ENCODE results near the gene SLC7A1. TPM values are rescaled to one million over a fixed set of nuclear protein-coding genes. Genes with fewer than 3 reads are reported as not detected.

Gene SLC7A1
- total RNA-seq, 3 donors from 2014 or later = 6.6 to 15.4 (median 12.7) TPM

- Histone ChIP-seq H3K4me1 (no peaks in the 10 kb centered on the region), H3K27me3 (no peaks in the 10 kb centered on the region), H3K27ac (no peak overlapping the region), H3K36me3 (no peaks in the 10 kb centered on the region), H3K9me3 (no peaks in the 10 kb centered on the region), H3K4me3 (no peak overlapping the region)
- no peak for DNase-seq (ENCODE audit: low spot score in 2 of 2)
- intact Hi-C loops (cut with DNase I; ENCODE audit: low total_unique reads) = no loop called here
- TF ChIP-seq POLR2AphosphoS5 (IDR thresholded peaks at IDR 0.05) = no peak
- TF ChIP-seq CTCF (IDR thresholded peaks at IDR 0.05) = no peak
- no peak for TF ChIP-seq POLR2A (IDR thresholded peaks at IDR 0.05)
Measured at GRCh38 chr13:29516880-29517279, 78.6 kb downstream of the SLC7A1 start.

GRCh38 chr13:29516012-29516411 lies 79.5 kb downstream of the SLC7A1 start:
- Histone ChIP-seq H3K4me1 (no peaks in the 10 kb centered on the region), H3K9me3 (no peaks in the 10 kb centered on the region), H3K4me3 (no peak overlapping the region), H3K27ac (no peak overlapping the region), H3K36me3 (no peaks in the 10 kb centered on the region), H3K27me3 (no peaks in the 10 kb centered on the region)
- TF ChIP-seq CTCF (IDR thresholded peaks at IDR 0.05) (no peak), POLR2A (IDR thresholded peaks at IDR 0.05) (no peak), POLR2AphosphoS5 (IDR thresholded peaks at IDR 0.05) (no peak)
- intact Hi-C loops (cut with DNase I; ENCODE audit: low total_unique reads) = no loop called here
- no peak for DNase-seq (ENCODE audit: low spot score in 2 of 2)

GRCh38 chr13:29515372-29515771 lies 80.1 kb downstream of the SLC7A1 start:
- DNase-seq (ENCODE audit: low spot score in 2 of 2) = no peak
- no peak overlapping the region for H3K4me3 ChIP-seq
- no peak overlapping the region for H3K27ac ChIP-seq
- no peak for TF ChIP-seq POLR2A (IDR thresholded peaks at IDR 0.05)
- no peak for TF ChIP-seq POLR2AphosphoS5 (IDR thresholded peaks at IDR 0.05)
- no peak for TF ChIP-seq CTCF (IDR thresholded peaks at IDR 0.05)
- H3K9me3 ChIP-seq = no peaks in the 10 kb centered on the region
- no peaks in the 10 kb centered on the region for H3K36me3 ChIP-seq
- no peaks in the 10 kb centered on the region for H3K27me3 ChIP-seq
- no peaks in the 10 kb centered on the region for H3K4me1 ChIP-seq
- intact Hi-C loops (cut with DNase I; ENCODE audit: low total_unique reads) = no loop called here

- Histone ChIP-seq H3K4me1 (no peaks in the 10 kb centered on the region), H3K4me3 (no peak overlapping the region), H3K9me3 (no peaks in the 10 kb centered on the region), H3K27me3 (no peaks in the 10 kb centered on the region), H3K27ac (no peak overlapping the region), H3K36me3 (no peaks in the 10 kb centered on the region)
- no peak for DNase-seq (ENCODE audit: low spot score in 2 of 2)
- TF ChIP-seq POLR2AphosphoS5 (IDR thresholded peaks at IDR 0.05) (no peak), CTCF (IDR thresholded peaks at IDR 0.05) (no peak), POLR2A (IDR thresholded peaks at IDR 0.05) (no peak)
- intact Hi-C loops (cut with DNase I; ENCODE audit: low total_unique reads) = no loop called here
Measured at GRCh38 chr13:29514720-29515310, 80.7 kb downstream of the SLC7A1 start.

- Histone ChIP-seq H3K27ac (no peak overlapping the region), H3K36me3 (no peaks in the 10 kb centered on the region)
Measured at GRCh38 chr13:29513981-29514719, 81.3 kb downstream of the SLC7A1 start.

More at GRCh38 chr13:29513981-29514719, 81.3 kb downstream of the SLC7A1 start:
- H3K27me3 ChIP-seq = no peaks in the 10 kb centered on the region
- DNase-seq (ENCODE audit: low spot score in 2 of 2) = no peak
- no peak overlapping the region for H3K4me3 ChIP-seq
- H3K4me1 ChIP-seq = no peaks in the 10 kb centered on the region
- no peaks in the 10 kb centered on the region for H3K9me3 ChIP-seq
- TF ChIP-seq POLR2A (IDR thresholded peaks at IDR 0.05) (no peak), CTCF (IDR thresholded peaks at IDR 0.05) (no peak), POLR2AphosphoS5 (IDR thresholded peaks at IDR 0.05) (no peak)
- intact Hi-C loops (cut with DNase I; ENCODE audit: low total_unique reads) = no loop called here

All from breast epithelium (tissue), 4 donors.